Activated CD8-positive, alpha-beta T cell treated with anti-CD3 and anti-CD28 coated beads, Interleukin-2, amount 10 ng/mL, durations not matched to agents 7 days and 5 days (primary cell): ENCODE measurements around the gene GALNT1. TPM values are rescaled to one million over a fixed set of nuclear protein-coding genes. Genes with fewer than 3 reads are reported as not detected.

ENCODE experiments used
- ATAC-seq: fragments of 150-1000 bp; cut with Tn5 transposase; one replicate; pipeline ENCODE4 v1.10.0; 2021; ENCODE audit warnings: moderate library complexity
- CTCF ChIA-PET: fragments of 350-600 bp; sonication (Branson Sonifier 250); formaldehyde crosslinking; loops from one replicate; lab custom pipeline; 2021; ENCODE audit warnings: antibody characterized with exemption; lab: Charles Lee
- POLR2A ChIA-PET: fragments of 350-600 bp; sonication (Branson Sonifier 250); formaldehyde crosslinking; loops from one replicate; lab custom pipeline; 2021; ENCODE audit warnings: antibody characterized with exemption; lab: Charles Lee
- DNase-seq: peaks from one replicate; pipeline ENCODE4 v3.0.0-alpha.2; 2020
- H3K27ac Mint-ChIP-seq: one replicate; pipeline ENCODE4 v1.8.0; 2021; ENCODE audit warnings: mild to moderate bottlenecking, mixed read lengths
- H3K27me3 Mint-ChIP-seq: one replicate; pipeline ENCODE4 v1.8.0; 2021; ENCODE audit warnings: low read depth, mixed read lengths
- H3K36me3 Mint-ChIP-seq: one replicate; pipeline ENCODE4 v1.8.0; 2021; ENCODE audit warnings: low read depth, mixed read lengths
- H3K4me1 Mint-ChIP-seq: one replicate; pipeline ENCODE4 v1.8.0; 2021; ENCODE audit warnings: low read depth, mixed read lengths
- H3K4me3 Mint-ChIP-seq: one replicate; pipeline ENCODE4 v1.8.0; 2021; ENCODE audit warnings: mild to moderate bottlenecking, mixed read lengths
- H3K9me3 Mint-ChIP-seq: one replicate; pipeline ENCODE4 v1.8.0; 2022; ENCODE audit warnings: mixed read lengths; ENCODE audit not compliant: insufficient read depth
- microRNA-seq: library from miRNA; unstranded; fragments of <30 nt; microRNA quantifications from one replicate; pipeline ENCODE4 v1.2.0, GENCODE V29; 2022
- total RNA-seq, 2 experiments: library from RNA; stranded (reverse); gene quantifications; one replicate each; pipeline ENCODE4 v1.2.3, GENCODE V29; 2021

Gene GALNT1
- total RNA-seq, 2 experiments from 2014 or later, result 34.5 to 35.8 TPM

- Mint-ChIP-seq H3K4me1 (no peaks in the 10 kb centered on the region), H3K27me3 (peaks cover 3% of the 10 kb centered on the region), H3K27ac (no peak overlapping the region), H3K36me3 (no peaks in the 10 kb centered on the region), H3K4me3 (no peak overlapping the region), H3K9me3 (no peaks in the 10 kb centered on the region)
- no peak for ATAC-seq
- no peak for DNase-seq
- ChIA-PET POLR2A (no interaction called here), CTCF (no interaction called here)
These were observed 168.2 kb downstream of the GALNT1 start for GRCh38 chr18:35749701-35750100.

- CTCF ChIA-PET, result no interaction called here
- H3K4me1 Mint-ChIP-seq, result no peaks in the 10 kb centered on the region
- H3K36me3 Mint-ChIP-seq, result no peaks in the 10 kb centered on the region
- no peak overlapping the region for H3K4me3 Mint-ChIP-seq
- H3K9me3 Mint-ChIP-seq, result no peaks in the 10 kb centered on the region
- no peak for ATAC-seq
- no peak for DNase-seq
- no peak overlapping the region for H3K27ac Mint-ChIP-seq
- peaks cover 3% of the 10 kb centered on the region for H3K27me3 Mint-ChIP-seq
- POLR2A ChIA-PET, result no interaction called here
These were observed 169.4 kb downstream of the GALNT1 start for GRCh38 chr18:35750929-35751328.

- DNase-seq, result no peak
- no peak overlapping the region for H3K27ac Mint-ChIP-seq
- H3K4me3 Mint-ChIP-seq, result no peak overlapping the region
- H3K36me3 Mint-ChIP-seq, result no peaks in the 10 kb centered on the region
- ATAC-seq, result no peak
- ChIA-PET CTCF (no interaction called here), POLR2A (no interaction called here)
- peaks cover 9% of the 10 kb centered on the region for H3K27me3 Mint-ChIP-seq
- H3K9me3 Mint-ChIP-seq, result no peaks in the 10 kb centered on the region
- no peaks in the 10 kb centered on the region for H3K4me1 Mint-ChIP-seq
These were observed 171.9 kb downstream of the GALNT1 start for GRCh38 chr18:35753306-35753910.

- no peak for DNase-seq
- peaks cover 16% of the 10 kb centered on the region for H3K27me3 Mint-ChIP-seq
- CTCF ChIA-PET, result no interaction called here
- no peaks in the 10 kb centered on the region for H3K4me1 Mint-ChIP-seq
- no peak overlapping the region for H3K4me3 Mint-ChIP-seq
- no peaks in the 10 kb centered on the region for H3K36me3 Mint-ChIP-seq
- no peak for ATAC-seq
- H3K9me3 Mint-ChIP-seq, result no peaks in the 10 kb centered on the region
- POLR2A ChIA-PET, result no interaction called here
- H3K27ac Mint-ChIP-seq, result no peak overlapping the region
These were observed 172.9 kb downstream of the GALNT1 start for GRCh38 chr18:35754464-35754863.

GRCh38 chr18:35755369-35755768 is 173.8 kb downstream of the GALNT1 start:
- peaks cover 16% of the 10 kb centered on the region for H3K27me3 Mint-ChIP-seq

GRCh38 chr18:35756506-35757117 is 175.1 kb downstream of the GALNT1 start:
- no peaks in the 10 kb centered on the region for H3K36me3 Mint-ChIP-seq
- no peaks in the 10 kb centered on the region for H3K9me3 Mint-ChIP-seq
- H3K27ac Mint-ChIP-seq, result no peak overlapping the region
- H3K4me1 Mint-ChIP-seq, result no peaks in the 10 kb centered on the region
- no peak overlapping the region for H3K4me3 Mint-ChIP-seq
- CTCF ChIA-PET, result interaction anchor here (0.6 to 2.2 kb wide), 13 partner anchors 11 to 370 kb away, joined by 3 to 15 read pairs (median 4); no protein-coding TSS in a partner anchor
- POLR2A ChIA-PET, result interaction anchor here (0.6 kb wide), 1 partner anchor 29 kb away, joined by 4 read pairs; no protein-coding TSS in a partner anchor
- ATAC-seq, result peak; percentile 85
- peak; percentile 72 for DNase-seq
- peaks cover 19% of the 10 kb centered on the region for H3K27me3 Mint-ChIP-seq

More at GRCh38 chr18:35755369-35755768, 173.8 kb downstream of the GALNT1 start:
- Mint-ChIP-seq H3K4me3 (no peak overlapping the region), H3K4me1 (no peaks in the 10 kb centered on the region), H3K9me3 (no peaks in the 10 kb centered on the region), H3K36me3 (no peaks in the 10 kb centered on the region), H3K27ac (no peak overlapping the region)
- ChIA-PET POLR2A (no interaction called here), CTCF (interaction anchor here (1.9 to 2.2 kb wide), 3 partner anchors 193 to 340 kb away, joined by 6 to 15 read pairs (median 9); no protein-coding TSS in a partner anchor)
- DNase-seq (no peak), ATAC-seq (no peak)

Small RNA genes lying within 50 kb of the gene (microRNA-seq; reads per million reads assigned to microRNA genes)
- not detected for gene MIR3975

Other genes starting within 250 kb of the GALNT1 start
- gene ZNF24, start 237.3 kb upstream of the GALNT1 start, total RNA-seq, result 10 to 100 TPM; 48.8 to 53.2 TPM
- gene ZNF396, start 204.4 kb upstream of the GALNT1 start, total RNA-seq, result under 1 TPM; 0.32 to 0.60 TPM
- 10 to 100 TPM; 12.9 to 19.4 TPM for gene INO80C, start 83.8 kb upstream of the GALNT1 start, total RNA-seq